DMS 273 (cell line): ENCODE results near the gene FHIT.

Experiments
- DNase-seq: peaks from one replicate; lab custom pipeline; 2025; ENCODE audit not compliant: unreplicated experiment; lab: John Stamatoyannopoulos, UW

Gene FHIT

GRCh38 chr3:60198179-60198720 lies 1053.0 kb downstream of the FHIT start:
- no peak for DNase-seq

GRCh38 chr3:60192297-60193114 lies 1058.7 kb downstream of the FHIT start:
- DNase-seq: no peak

GRCh38 chr3:60190073-60190472 lies 1061.2 kb downstream of the FHIT start:
- no peak for DNase-seq

- no peak for DNase-seq
These were observed 1061.9 kb downstream of the FHIT start for GRCh38 chr3:60189304-60189703.

- no peak for DNase-seq
These were observed 1062.4 kb downstream of the FHIT start for GRCh38 chr3:60188803-60189202.

- no peak for DNase-seq
These were observed 1063.9 kb downstream of the FHIT start for GRCh38 chr3:60187343-60187742.

- DNase-seq: no peak
These were observed 1064.9 kb downstream of the FHIT start for GRCh38 chr3:60186359-60186758.

GRCh38 chr3:60185161-60185560 lies 1066.1 kb downstream of the FHIT start:
- DNase-seq: no peak

GRCh38 chr3:60182697-60183096 lies 1068.6 kb downstream of the FHIT start:
- DNase-seq: no peak

GRCh38 chr3:60178931-60179653 lies 1072.2 kb downstream of the FHIT start:
- DNase-seq: no peak

- no peak for DNase-seq
These were observed 1073.5 kb downstream of the FHIT start for GRCh38 chr3:60177726-60178125.

- no peak for DNase-seq
These were observed 1074.6 kb downstream of the FHIT start for GRCh38 chr3:60176614-60177013.

GRCh38 chr3:60175680-60176079 lies 1075.6 kb downstream of the FHIT start:
- no peak for DNase-seq

GRCh38 chr3:60169755-60170154 lies 1081.5 kb downstream of the FHIT start:
- no peak for DNase-seq

- no peak for DNase-seq
These were observed 1084.1 kb downstream of the FHIT start for GRCh38 chr3:60167186-60167585.

- DNase-seq: no peak
These were observed 1090.2 kb downstream of the FHIT start for GRCh38 chr3:60160822-60161748.

- DNase-seq: no peak
These were observed 1091.0 kb downstream of the FHIT start for GRCh38 chr3:60160111-60160821.

GRCh38 chr3:60158035-60158434 lies 1093.2 kb downstream of the FHIT start:
- no peak for DNase-seq

- no peak for DNase-seq
These were observed 1097.2 kb downstream of the FHIT start for GRCh38 chr3:60154011-60154410.

- DNase-seq: no peak
These were observed 1097.8 kb downstream of the FHIT start for GRCh38 chr3:60153221-60153999.
